Mesothelial cell of epicardium (in vitro differentiated cells): Measurements from ENCODE around the gene THRSP. TPM values are rescaled to one million over a fixed set of nuclear protein-coding genes. Genes with fewer than 3 reads are reported as not detected.

Experiments
- DNase-seq, 2 experiments: peaks; one replicate each; pipeline ENCODE4 v3.0.0; 2021; ENCODE audit warnings: low spot score in 2 of 2; ENCODE audit not compliant: unreplicated experiment in 2 of 2
- H3K27ac Mint-ChIP-seq: 2 replicates; pipeline ENCODE4 v1.8.0; 2021; ENCODE audit warnings: mixed read lengths
- H3K27me3 Mint-ChIP-seq: 2 replicates; pipeline ENCODE4 v1.8.0; 2021; ENCODE audit warnings: low read depth, mixed read lengths
- H3K36me3 Mint-ChIP-seq: 2 replicates; pipeline ENCODE4 v1.8.0; 2021; ENCODE audit warnings: mixed read lengths
- H3K4me1 Mint-ChIP-seq: 2 replicates; pipeline ENCODE4 v1.8.0; 2021; ENCODE audit warnings: mixed read lengths
- H3K4me3 Mint-ChIP-seq: 2 replicates; pipeline ENCODE4 v1.8.0; 2021; ENCODE audit warnings: mild to moderate bottlenecking, moderate library complexity, mixed read lengths
- H3K9me3 Mint-ChIP-seq: 2 replicates; pipeline ENCODE4 v1.8.0; 2021; ENCODE audit warnings: mixed read lengths
- CTCF ChIP-seq: fragments of 200-600 bp; sonication (generic); IDR thresholded peaks from one replicate; pipeline ENCODE4 v1.5.0; 2021; ENCODE audit warnings: antibody characterized with exemption; ENCODE audit not compliant: unreplicated experiment
- total RNA-seq: library from RNA; stranded (reverse); gene quantifications from 3 replicates; pipeline ENCODE4 v1.2.1, GENCODE V29; 2021

Gene THRSP
- total RNA-seq, 1 donor from 2014 or later = 0.31 TPM

- no peak for DNase-seq
- H3K27ac Mint-ChIP-seq = no peak overlapping the region
- H3K9me3 Mint-ChIP-seq = no peaks in the 10 kb centered on the region
- no peaks in the 10 kb centered on the region for H3K27me3 Mint-ChIP-seq
- H3K36me3 Mint-ChIP-seq = peaks cover 18% of the 10 kb centered on the region
- TF ChIP-seq CTCF = no peak
- H3K4me3 Mint-ChIP-seq = no peak overlapping the region
- peaks cover 8% of the 10 kb centered on the region for H3K4me1 Mint-ChIP-seq
Measured at GRCh38 chr11:78110351-78110750, 46.7 kb downstream of the THRSP start.

- Mint-ChIP-seq H3K36me3 (peaks cover 18% of the 10 kb centered on the region), H3K4me3 (no peak overlapping the region), H3K4me1 (peaks cover 8% of the 10 kb centered on the region), H3K27ac (no peak overlapping the region), H3K9me3 (no peaks in the 10 kb centered on the region), H3K27me3 (no peaks in the 10 kb centered on the region)
- no peak for DNase-seq
- TF ChIP-seq CTCF = no peak
Measured at GRCh38 chr11:78110830-78111229, 47.2 kb downstream of the THRSP start.

GRCh38 chr11:78111298-78111697 is 47.6 kb downstream of the THRSP start:
- Mint-ChIP-seq H3K9me3 (no peaks in the 10 kb centered on the region), H3K36me3 (peaks cover 18% of the 10 kb centered on the region), H3K27ac (no peak overlapping the region), H3K4me3 (no peak overlapping the region), H3K4me1 (peaks cover 8% of the 10 kb centered on the region), H3K27me3 (no peaks in the 10 kb centered on the region)
- no peak for TF ChIP-seq CTCF
- DNase-seq = no peak

GRCh38 chr11:78112582-78113275 is 49.1 kb downstream of the THRSP start:
- DNase-seq = no peak
- Mint-ChIP-seq H3K4me1 (peaks cover 8% of the 10 kb centered on the region), H3K4me3 (no peak overlapping the region), H3K27ac (no peak overlapping the region), H3K36me3 (peaks cover 23% of the 10 kb centered on the region), H3K27me3 (no peaks in the 10 kb centered on the region), H3K9me3 (no peaks in the 10 kb centered on the region)
- TF ChIP-seq CTCF = no peak

Other genes with a start within 250 kb of the THRSP start
- 104 to 109 TPM (median 105 TPM) in 3 replicates for gene RSF1, start 243.1 kb upstream of the THRSP start, total RNA-seq
- 26.7 to 30.0 TPM (median 27.2 TPM) in 3 replicates for gene AAMDC, start 242.7 kb upstream of the THRSP start, total RNA-seq
- 44.4 to 48.3 TPM (median 44.7 TPM) in 3 replicates for gene INTS4, start 69.2 kb upstream of the THRSP start, total RNA-seq
- 5.4 to 6.4 TPM (median 5.4 TPM) in 3 replicates for gene KCTD14, start 40.6 kb upstream of the THRSP start, total RNA-seq
- gene NDUFC2, start 16.0 kb downstream of the THRSP start, total RNA-seq = 169 to 171 TPM (median 169 TPM) in 3 replicates
- gene ALG8, start 75.8 kb downstream of the THRSP start, total RNA-seq = 53.7 to 63.0 TPM (median 61.6 TPM) in 3 replicates
- gene KCTD21, start 124.8 kb downstream of the THRSP start, total RNA-seq = 5.1 to 7.2 TPM (median 5.2 TPM) in 3 replicates
- gene USP35, start 125.1 kb downstream of the THRSP start, total RNA-seq = 12.3 to 13.4 TPM (median 13.2 TPM) in 3 replicates